ENCODE measurements around the gene PLGRKT.
"Not testable (repeated sequence)": the region's sequence is repeated elsewhere in the genome, so short reads cannot be mapped to it uniquely, and the experiment has no call there.

GRCh38 chr9:5316406-5316805, 121.3 kb downstream of the PLGRKT start:
- not testable (repeated sequence) for TF ChIP-seq CTCF (IDR thresholded peaks at IDR 0.05 in 8 of 11, conservative IDR thresholded peaks at IDR 0.05 in 3 of 11); POLR2AphosphoS5 (IDR thresholded peaks at IDR 0.05); POLR2A (IDR thresholded peaks at IDR 0.05)
